Adrenal gland (tissue), 12 donors: ENCODE data around the gene GRM4. TPM values are rescaled to one million over a fixed set of nuclear protein-coding genes. Genes with fewer than 3 reads are reported as not detected.

Experiments used
- DNase-seq, 7 donors: peaks; one replicate each; pipeline ENCODE4 v3.0.0-alpha.2; 2019 to 2020
- H3K27ac ChIP-seq, 5 donors: fragments of 200-600 bp; sonication (generic) in 4 of 5; 1 replicate in 3 of 5; 2 replicates in 2 of 5; pipeline versions ENCODE4 v1.5.1 to v1.8.0; 2016 to 2020; ENCODE audit warnings: mild to moderate bottlenecking in 1 of 5
- H3K27me3 ChIP-seq: fragments of 200-600 bp; 2 replicates; pipeline ENCODE4 v1.8.0; 2021
- H3K36me3 ChIP-seq, 2 donors: fragments of 200-600 bp; replicated peaks in 1 of 2; 1 replicate in 1 of 2; 2 replicates in 1 of 2; pipeline versions ENCODE4 v1.5.1 to v1.8.0; 2018 to 2022
- H3K4me1 ChIP-seq, 2 donors: fragments of 200-600 bp; replicated peaks in 1 of 2; 1 replicate in 1 of 2; 2 replicates in 1 of 2; pipeline versions ENCODE4 v1.5.1 to v1.8.0; 2018 to 2021
- H3K4me3 ChIP-seq, 4 donors: fragments of 200-600 bp; sonication (generic) in 3 of 4; one replicate each; pipeline ENCODE4 v1.5.1; 2016 to 2018
- H3K9me3 ChIP-seq, 3 donors: fragments of 200-600 bp; sonication (generic) in 1 of 3; replicated peaks in 1 of 3; 1 replicate in 2 of 3; 2 replicates in 1 of 3; pipeline versions ENCODE4 v1.5.1 to v1.8.0; 2016 to 2021
- POLR2A ChIP-seq, 2 donors: fragments of 450-650 bp; IDR thresholded peaks; one replicate each; pipeline ENCODE4 v1.6.1; 2017; ENCODE audit warnings: antibody characterized with exemption in 2 of 2, mild to moderate bottlenecking in 2 of 2, moderate library complexity in 1 of 2
- WGBS, 4 donors: extraction: QIAGEN DNeasy Blood & Tissue Kit in 2 of 4; methylation state at CpG; one replicate each; pipeline versions ENCODE4 v1.1.5 to v1.1.7; 2013 to 2017; 5-methylcytosine and 5-hydroxymethylcytosine counted together
- intact Hi-C, 2 donors: fragments of 100-400 bp; cut with DNase I; formaldehyde crosslinking; loops; one replicate each; pipeline versions ENCODE4 v1.14.1 to v1.15.0; 2022 to 2023
- polyA plus RNA-seq, 3 donors: library from polyadenylated mRNA; stranded (reverse); fragments of 200-250 nt in 2 of 3; fragments of 350-450 nt in 1 of 3; fragmentation: Illumina TruSeq in 1 of 3; extraction: RNeasy Lipid Tissue Mini Kit (QIAGEN cat#74804) in 1 of 3; gene quantifications; one replicate each; pipeline ENCODE4 v1.2.3, GENCODE V29; 2013 to 2014
- total RNA-seq, 9 donors: library from RNA; depleted of rRNA in 4 of 9; stranded (reverse); fragments of >200 nt in 4 of 9; fragments of 120-200 nt in 1 of 9; fragmentation: NEBNext Ultra II Directional in 1 of 9; extraction: Animal tissue kit (Norgen Biotek cat#: 25700) in 1 of 9; gene quantifications; one replicate each; pipeline versions ENCODE4 v1.1.0 to v1.2.4, GENCODE V29; 2013 to 2023
- TF ChIP-seq, protein P1 (sequence below), 6 experiments: fragments of 450-650 bp in 4 of 6; fragments of 200-600 bp in 2 of 6; sonication (generic) in 1 of 6; IDR thresholded peaks; 1 replicate in 5 of 6; 2 replicates in 1 of 6; pipeline versions ENCODE4 v1.5.1 to v1.8.0; 2016 to 2021; ENCODE audit warnings: antibody characterized with exemption in 6 of 6, mild to moderate bottlenecking in 2 of 6, moderate library complexity in 1 of 6
- donor health status: healthy with polysubstance abuse.
- donor health status: Bipolar disorder and iron deficiency.
- donor health status: DM: yes; HTN: yes; CAD: no.
- donor health status: DM: no; HTN: no; CAD: no.
- donor health status: DM: no; HTN: no; CAD: no.
- donor health status: DM: yes; HTN: yes; CAD: no.

GRM4 gene
- total and polyA plus RNA-seq, 12 donors: 0.06 TPM; not detected in 11

DNA sequence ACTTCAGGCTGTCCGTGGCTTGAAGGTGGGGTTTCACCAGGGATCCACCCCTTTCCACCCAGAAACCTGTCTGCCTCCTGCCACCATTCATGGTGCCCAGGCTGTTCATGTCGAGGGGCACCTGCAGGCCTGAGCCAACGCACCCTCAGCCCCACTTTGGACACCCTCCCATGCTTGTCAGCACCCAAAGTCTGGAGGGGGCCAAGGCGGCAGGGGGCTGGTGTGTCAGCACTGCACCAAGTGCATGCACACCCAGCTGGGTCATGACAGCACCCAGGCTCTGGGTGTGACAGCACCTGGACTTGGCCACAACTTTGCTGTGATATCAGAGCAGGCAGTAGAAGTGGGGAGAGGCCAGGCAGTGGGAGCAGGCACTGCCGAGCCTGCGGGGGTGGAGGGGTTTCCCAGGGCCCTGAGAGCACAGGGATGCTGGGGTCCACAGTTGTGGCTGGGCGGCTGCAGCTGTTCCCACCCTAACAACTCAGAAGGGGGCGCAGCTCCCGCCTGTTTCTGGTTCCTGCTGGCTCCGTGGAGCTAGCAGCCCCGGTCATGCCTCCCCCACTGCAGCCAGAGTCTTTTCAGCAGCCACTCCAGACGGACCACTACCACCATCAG, 33.3 kb upstream of the GRM4 start:
- no peak for DNase-seq
- no peak overlapping the region for H3K27ac ChIP-seq
- no peaks in the 10 kb centered on the region for H3K36me3 ChIP-seq
- WGBS, 4 donors: 71 to 83% (median 81%) methylated on average over 7 to 12 of the region's 12 CpGs
- H3K27me3 ChIP-seq: no peaks in the 10 kb centered on the region
- no peaks in the 10 kb centered on the region for H3K4me1 ChIP-seq
- intact Hi-C loops: no loop called here
- no peaks in the 10 kb centered on the region for H3K9me3 ChIP-seq
- H3K4me3 ChIP-seq: no peak overlapping the region
- no peak for TF ChIP-seq POLR2A (IDR thresholded peaks at IDR 0.05)
- TF ChIP-seq, protein P1, sequence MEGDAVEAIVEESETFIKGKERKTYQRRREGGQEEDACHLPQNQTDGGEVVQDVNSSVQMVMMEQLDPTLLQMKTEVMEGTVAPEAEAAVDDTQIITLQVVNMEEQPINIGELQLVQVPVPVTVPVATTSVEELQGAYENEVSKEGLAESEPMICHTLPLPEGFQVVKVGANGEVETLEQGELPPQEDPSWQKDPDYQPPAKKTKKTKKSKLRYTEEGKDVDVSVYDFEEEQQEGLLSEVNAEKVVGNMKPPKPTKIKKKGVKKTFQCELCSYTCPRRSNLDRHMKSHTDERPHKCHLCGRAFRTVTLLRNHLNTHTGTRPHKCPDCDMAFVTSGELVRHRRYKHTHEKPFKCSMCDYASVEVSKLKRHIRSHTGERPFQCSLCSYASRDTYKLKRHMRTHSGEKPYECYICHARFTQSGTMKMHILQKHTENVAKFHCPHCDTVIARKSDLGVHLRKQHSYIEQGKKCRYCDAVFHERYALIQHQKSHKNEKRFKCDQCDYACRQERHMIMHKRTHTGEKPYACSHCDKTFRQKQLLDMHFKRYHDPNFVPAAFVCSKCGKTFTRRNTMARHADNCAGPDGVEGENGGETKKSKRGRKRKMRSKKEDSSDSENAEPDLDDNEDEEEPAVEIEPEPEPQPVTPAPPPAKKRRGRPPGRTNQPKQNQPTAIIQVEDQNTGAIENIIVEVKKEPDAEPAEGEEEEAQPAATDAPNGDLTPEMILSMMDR (IDR thresholded peaks at IDR 0.05): no peak

DNA sequence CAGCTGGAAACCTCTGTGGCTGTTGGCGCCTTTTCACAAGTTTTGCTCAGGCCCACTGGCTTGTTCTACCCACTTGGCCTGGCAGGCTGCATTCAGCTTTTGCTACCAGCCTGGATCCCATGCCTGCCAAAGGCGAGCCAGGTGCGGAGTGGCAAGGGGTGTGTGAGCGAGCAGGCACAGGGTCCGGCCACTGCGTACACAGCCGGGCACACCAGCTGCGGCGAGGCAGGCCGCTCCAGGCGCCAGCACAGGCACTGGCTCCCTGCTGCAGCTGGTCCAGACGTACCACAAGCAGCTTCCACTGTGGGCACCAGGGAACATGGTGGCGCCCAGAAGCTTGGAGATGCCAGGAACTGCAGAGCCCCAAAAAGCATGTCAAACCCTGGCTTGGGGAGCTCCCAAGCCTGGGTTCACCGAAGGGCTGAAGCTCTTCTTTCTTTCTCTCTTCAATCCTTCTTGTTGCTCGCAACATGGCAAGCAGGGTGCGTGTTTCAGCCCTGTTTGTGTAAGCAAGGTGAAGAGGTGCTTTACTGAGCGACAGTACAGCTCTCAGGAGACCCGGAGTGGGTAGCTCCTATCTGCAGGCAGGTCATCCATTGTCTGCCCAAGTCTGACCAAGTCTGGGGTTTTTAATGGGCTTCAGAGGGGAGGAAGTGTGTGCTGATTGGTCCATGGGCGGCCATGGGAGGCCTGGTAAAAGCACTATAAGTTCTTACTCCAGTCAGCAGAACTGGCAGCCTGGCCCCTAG, 32.6 kb upstream of the GRM4 start:
- Histone ChIP-seq H3K9me3 (no peaks in the 10 kb centered on the region), H3K4me3 (no peak overlapping the region), H3K27me3 (no peaks in the 10 kb centered on the region), H3K27ac (no peak overlapping the region), H3K4me1 (no peaks in the 10 kb centered on the region), H3K36me3 (no peaks in the 10 kb centered on the region)
- no peak for DNase-seq
- intact Hi-C loops: no loop called here
- TF ChIP-seq, protein P1 (IDR thresholded peaks at IDR 0.05): no peak
- no peak for TF ChIP-seq POLR2A (IDR thresholded peaks at IDR 0.05)
- 86 to 94% (median 93%) methylated on average over 8 to 19 of the region's 19 CpGs for WGBS, 4 donors

DNA sequence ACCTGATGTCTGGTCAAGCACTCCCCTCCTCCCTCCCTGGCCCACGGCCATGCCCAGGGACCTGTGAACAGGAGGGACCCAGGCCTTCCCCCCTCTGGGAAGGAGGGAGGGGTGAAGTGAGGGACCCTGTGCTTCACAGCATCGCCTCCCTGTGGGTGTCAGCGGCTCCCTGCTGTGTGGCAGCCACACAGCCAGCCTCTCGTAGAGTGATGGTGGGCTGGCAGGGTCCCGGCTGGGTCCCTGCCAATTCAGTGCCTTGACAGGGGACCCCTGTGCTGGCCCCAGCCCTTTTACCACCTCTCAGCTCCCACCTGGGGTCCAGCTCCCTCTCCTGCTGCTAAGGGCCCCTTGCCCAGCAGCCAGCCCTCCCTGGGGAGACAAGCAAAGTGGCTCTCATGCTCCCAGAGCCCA, 31.3 kb upstream of the GRM4 start:
- Histone ChIP-seq H3K4me3 (no peak overlapping the region), H3K27me3 (no peaks in the 10 kb centered on the region), H3K36me3 (no peaks in the 10 kb centered on the region), H3K4me1 (no peaks in the 10 kb centered on the region), H3K9me3 (no peaks in the 10 kb centered on the region), H3K27ac (no peak overlapping the region)
- intact Hi-C loops: no loop called here
- TF ChIP-seq POLR2A (IDR thresholded peaks at IDR 0.05): no peak
- TF ChIP-seq, protein P1 (IDR thresholded peaks at IDR 0.05): no peak
- DNase-seq: no peak
- WGBS, 4 donors: 86 to 93% (median 89%) methylated on average over 2 to 5 of the region's 5 CpGs

DNA sequence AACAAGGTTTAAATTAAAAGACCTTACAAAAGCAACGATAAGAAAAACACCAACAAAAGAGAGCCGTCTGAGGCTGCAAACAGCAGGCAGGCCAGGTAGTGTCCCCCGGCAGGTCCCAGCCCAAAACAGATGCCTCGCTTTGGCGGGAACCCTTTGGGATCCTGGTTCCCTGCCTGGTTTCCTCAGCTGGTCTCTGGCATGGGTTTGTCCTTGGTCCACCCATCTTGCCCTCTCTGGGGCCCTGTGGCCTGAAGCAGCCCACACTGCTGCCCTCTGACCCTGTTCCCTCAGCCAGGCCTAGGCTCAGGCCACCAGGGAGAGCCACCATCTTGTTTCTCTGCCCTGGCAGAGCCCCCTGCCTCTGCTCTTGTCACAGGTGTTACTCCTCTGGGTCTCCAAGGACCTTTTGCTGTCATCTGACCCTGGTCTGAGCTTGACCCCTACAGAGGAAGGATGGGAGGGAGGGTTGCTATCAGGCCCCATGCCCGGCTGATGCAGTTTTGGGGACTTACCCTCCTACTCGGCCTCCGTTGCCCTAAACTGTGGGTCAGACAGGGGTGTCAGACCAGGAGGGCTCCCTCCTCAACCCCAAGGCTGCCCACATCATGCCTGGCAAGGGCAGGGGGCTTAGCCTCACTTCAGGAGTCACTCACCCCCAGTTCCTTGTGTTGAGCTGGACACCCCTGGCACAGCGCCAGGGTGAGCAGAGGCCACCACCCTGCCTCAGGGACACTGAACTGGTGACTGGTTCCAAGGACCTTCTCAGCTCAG, 30.6 kb upstream of the GRM4 start:
- H3K4me3 ChIP-seq: no peak overlapping the region
- H3K4me1 ChIP-seq: no peaks in the 10 kb centered on the region
- H3K27me3 ChIP-seq: no peaks in the 10 kb centered on the region
- peak in 6 of 7 donors; percentile 21 to 65 (median 44) for DNase-seq
- no peaks in the 10 kb centered on the region for H3K9me3 ChIP-seq
- no peaks in the 10 kb centered on the region for H3K36me3 ChIP-seq
- TF ChIP-seq, protein P1 (IDR thresholded peaks at IDR 0.05): no peak
- TF ChIP-seq POLR2A (IDR thresholded peaks at IDR 0.05): no peak
- WGBS, 4 donors: 76 to 84% (median 83%) methylated on average over 5 to 9 of the region's 9 CpGs
- no peak overlapping the region for H3K27ac ChIP-seq
- intact Hi-C loops: no loop called here
